RWPE2 (cell line): ENCODE measurements around the gene ACTR3.

ENCODE experiments used
- ATAC-seq: fragments of 200-7000 bp; cut with Tn5 transposase; 3 replicates; pipeline ENCODE4 v1.9.1; 2021; ENCODE audit warnings: low read depth
- DNase-seq: peaks from one replicate; pipeline ENCODE4 v3.0.0-alpha.2; 2020; ENCODE audit warnings: low spot score
- H3K27ac ChIP-seq: fragments of 450-650 bp; 2 replicates; pipeline ENCODE4 v1.5.1; 2017; ENCODE audit warnings: mild to moderate bottlenecking; ENCODE audit not compliant: poor library complexity, severe bottlenecking
- H3K27me3 ChIP-seq: fragments of 250-450 bp; sonication (Bioruptor Pico); 2 replicates; pipeline ENCODE4 v1.5.1; 2021; ENCODE audit warnings: mild to moderate bottlenecking, moderate library complexity; ENCODE audit not compliant: insufficient read depth, poor library complexity, severe bottlenecking
- H3K36me3 ChIP-seq: fragments of 250-450 bp; sonication (Bioruptor Pico); 2 replicates; pipeline ENCODE4 v1.5.1; 2020; ENCODE audit warnings: low read depth, mild to moderate bottlenecking, moderate library complexity
- H3K4me1 ChIP-seq: fragments of 250-450 bp; sonication (Bioruptor Pico); 2 replicates; pipeline ENCODE4 v1.5.1; 2021; ENCODE audit warnings: mild to moderate bottlenecking, moderate library complexity; ENCODE audit not compliant: insufficient read depth, poor library complexity, severe bottlenecking
- H3K4me3 ChIP-seq: fragments of 250-450 bp; sonication (Bioruptor Pico); 2 replicates; pipeline ENCODE4 v1.5.1; 2021; ENCODE audit warnings: mild to moderate bottlenecking, moderate library complexity; ENCODE audit not compliant: severe bottlenecking
- H3K9me3 ChIP-seq: fragments of 250-450 bp; sonication (Bioruptor Pico); 2 replicates; pipeline ENCODE4 v1.5.1; 2021; ENCODE audit warnings: mild to moderate bottlenecking, moderate library complexity; ENCODE audit not compliant: severe bottlenecking
- TF ChIP-seq, protein P1 (sequence below): fragments of 450-650 bp; IDR thresholded peaks from one replicate; pipeline ENCODE4 v1.5.1; 2017; ENCODE audit warnings: mild to moderate bottlenecking, moderate library complexity; ENCODE audit not compliant: poor library complexity, severe bottlenecking

The ACTR3 gene

DNA sequence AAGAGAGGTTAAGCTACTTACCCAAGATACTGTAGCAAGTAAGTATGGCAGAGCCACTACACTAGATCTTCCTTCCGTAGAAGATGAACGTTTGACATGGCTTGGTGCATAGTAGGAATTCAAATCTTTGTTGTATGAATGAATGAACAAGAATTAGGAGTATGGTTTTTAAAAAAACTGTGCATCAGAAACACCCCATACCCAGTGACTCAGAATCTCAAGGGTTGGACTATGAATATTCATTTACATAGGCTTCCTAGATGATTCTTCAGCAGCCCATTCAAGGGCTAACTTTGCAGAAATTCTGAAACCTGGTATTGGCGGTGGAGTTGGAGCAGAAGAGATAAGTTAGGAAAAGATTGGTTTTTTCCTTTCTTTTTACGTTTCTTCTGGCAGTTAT lies 5.4 kb downstream of the ACTR3 start:
- no peak for DNase-seq
- Histone ChIP-seq H3K9me3 (no peaks in the 10 kb centered on the region), H3K27ac (peak overlapping the region; percentile 59), H3K4me3 (no peak overlapping the region), H3K27me3 (no peaks in the 10 kb centered on the region), H3K4me1 (peaks cover 64% of the 10 kb centered on the region), H3K36me3 (peaks cover 28% of the 10 kb centered on the region)
- TF ChIP-seq, protein P1, sequence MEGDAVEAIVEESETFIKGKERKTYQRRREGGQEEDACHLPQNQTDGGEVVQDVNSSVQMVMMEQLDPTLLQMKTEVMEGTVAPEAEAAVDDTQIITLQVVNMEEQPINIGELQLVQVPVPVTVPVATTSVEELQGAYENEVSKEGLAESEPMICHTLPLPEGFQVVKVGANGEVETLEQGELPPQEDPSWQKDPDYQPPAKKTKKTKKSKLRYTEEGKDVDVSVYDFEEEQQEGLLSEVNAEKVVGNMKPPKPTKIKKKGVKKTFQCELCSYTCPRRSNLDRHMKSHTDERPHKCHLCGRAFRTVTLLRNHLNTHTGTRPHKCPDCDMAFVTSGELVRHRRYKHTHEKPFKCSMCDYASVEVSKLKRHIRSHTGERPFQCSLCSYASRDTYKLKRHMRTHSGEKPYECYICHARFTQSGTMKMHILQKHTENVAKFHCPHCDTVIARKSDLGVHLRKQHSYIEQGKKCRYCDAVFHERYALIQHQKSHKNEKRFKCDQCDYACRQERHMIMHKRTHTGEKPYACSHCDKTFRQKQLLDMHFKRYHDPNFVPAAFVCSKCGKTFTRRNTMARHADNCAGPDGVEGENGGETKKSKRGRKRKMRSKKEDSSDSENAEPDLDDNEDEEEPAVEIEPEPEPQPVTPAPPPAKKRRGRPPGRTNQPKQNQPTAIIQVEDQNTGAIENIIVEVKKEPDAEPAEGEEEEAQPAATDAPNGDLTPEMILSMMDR = no peak
- ATAC-seq = no peak

DNA sequence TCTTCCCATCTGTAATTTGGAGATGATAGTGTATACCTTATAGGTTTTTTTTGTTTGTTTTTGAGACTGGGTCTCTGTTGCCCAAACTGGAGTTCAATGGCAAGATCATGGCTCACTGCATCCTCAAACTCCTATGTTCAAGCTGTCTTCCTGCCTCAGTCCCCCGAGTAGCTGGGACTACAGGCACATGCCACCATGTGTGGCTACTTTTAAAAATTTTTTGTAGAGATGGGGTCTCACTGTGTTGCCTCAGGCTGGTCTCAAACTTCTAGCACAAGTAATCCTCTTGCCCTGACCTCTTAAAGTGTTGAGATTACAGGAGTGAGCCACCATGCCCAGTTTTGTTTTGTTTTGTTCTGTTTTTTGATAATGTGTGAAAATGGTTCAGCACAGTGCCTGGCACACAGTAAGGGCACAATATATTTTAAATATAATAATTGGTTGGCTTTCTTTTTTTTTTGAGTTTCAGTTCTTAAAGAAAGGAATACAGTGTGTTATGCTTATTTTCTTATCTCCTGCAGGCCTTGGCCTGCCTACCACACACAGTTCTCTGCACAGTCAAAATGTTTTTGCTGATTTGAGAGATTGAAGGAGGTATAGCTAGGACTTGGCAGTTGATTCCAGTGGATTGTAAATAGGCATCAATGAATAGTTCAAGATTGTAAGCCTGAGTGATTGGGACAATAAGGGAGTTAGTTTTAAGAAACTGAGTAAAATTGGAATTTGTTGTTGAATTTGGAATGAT lies 6.1 kb downstream of the ACTR3 start:
- Histone ChIP-seq H3K4me3 (no peak overlapping the region), H3K27ac (no peak overlapping the region), H3K27me3 (no peaks in the 10 kb centered on the region), H3K36me3 (peaks cover 28% of the 10 kb centered on the region), H3K9me3 (no peaks in the 10 kb centered on the region), H3K4me1 (peaks cover 64% of the 10 kb centered on the region)
- DNase-seq = no peak
- TF ChIP-seq, protein P1 = no peak
- ATAC-seq = no peak

DNA sequence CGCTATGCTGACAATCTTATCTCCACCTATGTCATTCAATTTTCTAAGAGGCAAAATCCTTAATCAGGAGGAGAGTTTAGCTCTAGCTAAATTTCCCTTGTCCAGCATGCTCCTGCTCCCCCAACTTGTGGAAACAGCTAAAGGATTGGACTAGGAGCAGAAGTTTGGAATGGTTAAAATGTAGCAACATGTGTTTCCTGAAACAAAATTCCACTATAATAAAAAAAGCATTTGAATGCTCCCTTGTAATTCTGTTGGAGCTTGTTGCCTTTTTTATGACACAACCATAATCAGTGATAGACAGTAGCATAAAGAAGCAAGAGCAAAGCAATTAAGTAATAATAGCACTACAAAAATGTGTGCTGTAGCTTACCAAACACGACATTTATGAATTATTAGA lies 6.9 kb downstream of the ACTR3 start:
- Histone ChIP-seq H3K9me3 (no peaks in the 10 kb centered on the region), H3K27me3 (no peaks in the 10 kb centered on the region), H3K36me3 (peaks cover 28% of the 10 kb centered on the region), H3K4me1 (peaks cover 61% of the 10 kb centered on the region), H3K4me3 (no peak overlapping the region), H3K27ac (no peak overlapping the region)
- ATAC-seq (no peak), DNase-seq (no peak)
- TF ChIP-seq, protein P1 = no peak

DNA sequence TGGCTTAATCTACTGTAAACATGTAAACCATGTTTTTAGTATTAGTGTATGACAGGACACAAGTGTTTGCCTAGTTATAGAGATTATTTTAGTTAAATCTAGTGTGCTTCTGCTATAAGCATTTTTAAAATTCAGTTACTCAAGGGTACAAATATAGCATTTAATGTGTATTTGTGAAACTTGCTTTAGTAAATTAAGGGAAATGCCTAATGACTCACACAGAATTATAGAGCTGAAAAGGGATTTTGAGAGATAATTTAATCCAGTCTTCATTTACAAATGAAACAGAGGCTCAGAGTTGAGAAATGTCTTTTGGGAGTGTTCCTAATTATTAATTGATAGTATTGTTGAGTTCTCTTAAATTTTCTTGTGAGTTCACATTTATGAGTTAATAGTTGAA lies 8.2 kb downstream of the ACTR3 start:
- ATAC-seq = no peak
- Histone ChIP-seq H3K36me3 (peaks cover 20% of the 10 kb centered on the region), H3K4me3 (no peak overlapping the region), H3K4me1 (peaks cover 49% of the 10 kb centered on the region), H3K27me3 (no peaks in the 10 kb centered on the region), H3K9me3 (no peaks in the 10 kb centered on the region), H3K27ac (no peak overlapping the region)
- DNase-seq = no peak
- TF ChIP-seq, protein P1 = no peak

DNA sequence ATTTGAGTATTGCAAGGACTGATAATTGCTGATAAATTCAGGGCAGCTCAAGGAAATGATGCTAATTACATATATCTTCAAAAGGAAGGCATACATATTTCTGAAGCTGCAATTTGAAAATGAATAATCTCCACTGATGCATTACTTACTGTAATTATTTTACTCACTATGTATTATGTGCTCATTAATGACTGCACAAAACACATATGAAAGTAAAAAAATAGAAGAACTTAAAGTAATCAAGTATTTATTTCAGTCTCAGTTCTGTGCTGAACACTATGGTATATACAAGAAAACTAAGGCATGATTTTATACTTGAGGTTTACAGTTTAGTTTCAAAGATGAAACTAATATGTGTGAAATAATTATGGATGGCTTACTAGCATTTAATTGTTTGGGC lies 9.3 kb downstream of the ACTR3 start:
- Histone ChIP-seq H3K4me1 (peaks cover 40% of the 10 kb centered on the region), H3K9me3 (no peaks in the 10 kb centered on the region), H3K4me3 (no peak overlapping the region), H3K27ac (no peak overlapping the region), H3K27me3 (no peaks in the 10 kb centered on the region), H3K36me3 (peaks cover 20% of the 10 kb centered on the region)
- TF ChIP-seq, protein P1 = no peak
- DNase-seq = no peak
- ATAC-seq = no peak
